Chondrocyte (in vitro differentiated cells): Measurements from ENCODE around the gene PHC1. TPM values are rescaled to one million over a fixed set of nuclear protein-coding genes. Genes with fewer than 3 reads are reported as not detected.

Experiments used
- DNase-seq: peaks from one replicate; pipeline ENCODE4 v3.0.0; 2021; ENCODE audit warnings: mixed read lengths, low spot score
- H3K27ac Mint-ChIP-seq: one replicate; pipeline ENCODE4 v1.8.0; 2021; ENCODE audit warnings: mild to moderate bottlenecking, moderate library complexity, mixed read lengths; ENCODE audit not compliant: unreplicated experiment
- H3K27me3 Mint-ChIP-seq: 2 replicates; pipeline ENCODE4 v1.8.0; 2021; ENCODE audit warnings: low read depth, mixed read lengths
- H3K36me3 Mint-ChIP-seq: 2 replicates; pipeline ENCODE4 v1.8.0; 2021; ENCODE audit warnings: low read depth, mixed read lengths
- H3K4me1 Mint-ChIP-seq: 2 replicates; pipeline ENCODE4 v1.8.0; 2021; ENCODE audit warnings: low read depth, mild to moderate bottlenecking, mixed read lengths
- H3K4me3 Mint-ChIP-seq: one replicate; pipeline ENCODE4 v1.8.0; 2021; ENCODE audit warnings: mild to moderate bottlenecking, moderate library complexity, mixed read lengths; ENCODE audit not compliant: unreplicated experiment
- H3K9me3 Mint-ChIP-seq: 2 replicates; pipeline ENCODE4 v1.8.0; 2021; ENCODE audit warnings: low read depth, mixed read lengths
- total RNA-seq: library from RNA; stranded (reverse); gene quantifications from 3 replicates; pipeline ENCODE4 v1.2.1, GENCODE V29; 2021
- TF ChIP-seq, protein P1 (sequence below): fragments of 200-600 bp; sonication (generic); IDR thresholded peaks from 2 replicates; pipeline ENCODE4 v1.5.0; 2021; ENCODE audit warnings: antibody characterized with exemption, mild to moderate bottlenecking, moderate library complexity

The PHC1 gene
- total RNA-seq, 1 donor from 2014 or later: 33.0 TPM

DNA sequence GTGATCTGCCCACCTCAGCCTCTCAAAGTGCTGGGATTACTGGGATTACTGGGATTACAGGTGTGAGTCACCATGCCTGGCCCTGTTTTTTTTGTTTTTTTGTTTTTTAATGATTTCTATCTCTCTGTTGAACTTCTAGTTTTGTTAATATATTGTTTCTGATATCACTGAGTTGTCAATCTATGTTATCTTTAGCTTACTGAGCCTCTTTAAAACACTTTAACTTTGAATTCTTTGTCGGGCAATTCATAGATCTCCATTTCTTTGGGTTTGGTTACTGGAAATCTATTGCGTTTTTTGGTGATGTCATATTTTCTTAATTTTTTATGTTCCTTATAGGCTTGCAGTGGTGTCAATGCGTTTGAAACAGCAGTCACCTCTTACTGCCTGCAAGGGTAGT lies 65.8 kb downstream of the PHC1 start:
- no peaks in the 10 kb centered on the region for H3K27me3 Mint-ChIP-seq
- no peak overlapping the region for H3K4me3 Mint-ChIP-seq
- TF ChIP-seq, protein P1, sequence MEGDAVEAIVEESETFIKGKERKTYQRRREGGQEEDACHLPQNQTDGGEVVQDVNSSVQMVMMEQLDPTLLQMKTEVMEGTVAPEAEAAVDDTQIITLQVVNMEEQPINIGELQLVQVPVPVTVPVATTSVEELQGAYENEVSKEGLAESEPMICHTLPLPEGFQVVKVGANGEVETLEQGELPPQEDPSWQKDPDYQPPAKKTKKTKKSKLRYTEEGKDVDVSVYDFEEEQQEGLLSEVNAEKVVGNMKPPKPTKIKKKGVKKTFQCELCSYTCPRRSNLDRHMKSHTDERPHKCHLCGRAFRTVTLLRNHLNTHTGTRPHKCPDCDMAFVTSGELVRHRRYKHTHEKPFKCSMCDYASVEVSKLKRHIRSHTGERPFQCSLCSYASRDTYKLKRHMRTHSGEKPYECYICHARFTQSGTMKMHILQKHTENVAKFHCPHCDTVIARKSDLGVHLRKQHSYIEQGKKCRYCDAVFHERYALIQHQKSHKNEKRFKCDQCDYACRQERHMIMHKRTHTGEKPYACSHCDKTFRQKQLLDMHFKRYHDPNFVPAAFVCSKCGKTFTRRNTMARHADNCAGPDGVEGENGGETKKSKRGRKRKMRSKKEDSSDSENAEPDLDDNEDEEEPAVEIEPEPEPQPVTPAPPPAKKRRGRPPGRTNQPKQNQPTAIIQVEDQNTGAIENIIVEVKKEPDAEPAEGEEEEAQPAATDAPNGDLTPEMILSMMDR: no peak
- H3K9me3 Mint-ChIP-seq: peaks cover 12% of the 10 kb centered on the region
- no peaks in the 10 kb centered on the region for H3K36me3 Mint-ChIP-seq
- DNase-seq: no peak
- H3K27ac Mint-ChIP-seq: no peak overlapping the region
- no peaks in the 10 kb centered on the region for H3K4me1 Mint-ChIP-seq

DNA sequence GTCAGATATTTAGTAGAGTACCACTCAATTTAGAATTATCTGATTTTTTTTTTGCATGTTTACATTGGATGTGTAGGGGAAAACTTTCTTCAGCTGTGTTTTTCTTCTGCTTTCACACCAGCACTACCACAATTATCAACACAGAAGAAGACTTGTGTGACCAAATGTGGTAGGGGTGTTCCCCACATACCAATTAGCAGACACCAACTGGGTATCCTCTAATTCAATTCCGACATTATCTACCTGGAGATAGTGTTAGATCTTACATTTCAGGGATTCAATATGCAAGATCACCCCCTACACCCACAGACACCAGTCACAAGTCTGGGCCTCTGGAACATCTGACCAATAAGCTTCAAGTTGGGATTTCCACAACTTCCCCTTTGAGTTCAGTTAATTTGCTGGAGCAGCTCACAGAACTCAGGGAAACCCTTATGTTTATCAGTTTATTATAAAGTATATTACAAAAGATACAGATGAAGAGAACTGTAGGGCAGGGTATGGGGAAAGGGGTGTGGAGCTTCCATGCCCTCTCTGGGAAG lies 71.0 kb downstream of the PHC1 start:
- Mint-ChIP-seq H3K9me3 (peaks cover 3% of the 10 kb centered on the region), H3K4me1 (no peaks in the 10 kb centered on the region), H3K4me3 (no peak overlapping the region), H3K27ac (no peak overlapping the region), H3K36me3 (no peaks in the 10 kb centered on the region), H3K27me3 (no peaks in the 10 kb centered on the region)
- TF ChIP-seq, protein P1: no peak
- no peak for DNase-seq

DNA sequence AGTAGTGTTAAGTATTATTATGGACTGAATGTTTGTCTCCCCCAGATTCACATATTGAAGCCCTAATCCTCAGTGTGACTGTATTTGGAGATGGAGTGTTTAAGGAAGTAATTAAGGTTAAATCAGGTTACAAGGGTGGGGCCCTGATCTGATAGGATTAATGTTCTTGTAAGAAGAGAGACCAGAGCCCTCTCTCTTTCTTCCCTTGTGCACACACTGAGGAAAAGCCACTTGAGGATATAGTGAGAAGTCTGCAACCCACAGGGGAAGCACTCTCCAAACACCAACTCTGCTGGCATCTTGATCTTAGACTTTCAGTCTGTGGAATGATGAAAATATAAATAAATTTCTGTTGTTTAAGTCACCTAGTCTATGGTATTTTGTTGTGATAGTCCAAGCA lies 72.9 kb downstream of the PHC1 start:
- Mint-ChIP-seq H3K4me1 (no peaks in the 10 kb centered on the region), H3K4me3 (no peak overlapping the region), H3K9me3 (no peaks in the 10 kb centered on the region), H3K36me3 (no peaks in the 10 kb centered on the region), H3K27me3 (no peaks in the 10 kb centered on the region), H3K27ac (no peak overlapping the region)
- TF ChIP-seq, protein P1: no peak
- DNase-seq: no peak

DNA sequence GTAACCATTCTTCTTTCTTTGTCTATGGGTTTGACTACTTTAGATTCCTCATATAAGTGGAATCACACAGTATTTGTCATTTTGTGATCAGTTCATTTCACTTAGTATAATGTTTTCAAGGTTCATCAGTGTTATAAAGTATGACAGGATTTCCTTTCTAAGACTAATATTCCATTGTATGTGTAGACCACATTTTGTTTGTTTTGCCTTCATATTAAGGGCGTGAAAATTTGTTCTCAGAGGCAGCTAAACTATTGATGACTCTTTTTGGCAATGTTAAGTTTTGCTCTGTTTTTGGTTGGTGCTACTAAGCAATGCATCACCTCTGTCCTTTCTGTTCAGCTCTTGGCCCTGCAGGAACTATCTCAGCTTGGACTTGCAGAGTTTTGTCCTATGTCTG lies 73.4 kb downstream of the PHC1 start:
- Mint-ChIP-seq H3K9me3 (no peaks in the 10 kb centered on the region), H3K4me1 (no peaks in the 10 kb centered on the region), H3K27ac (no peak overlapping the region), H3K36me3 (no peaks in the 10 kb centered on the region), H3K4me3 (no peak overlapping the region), H3K27me3 (no peaks in the 10 kb centered on the region)
- TF ChIP-seq, protein P1: no peak
- no peak for DNase-seq

DNA sequence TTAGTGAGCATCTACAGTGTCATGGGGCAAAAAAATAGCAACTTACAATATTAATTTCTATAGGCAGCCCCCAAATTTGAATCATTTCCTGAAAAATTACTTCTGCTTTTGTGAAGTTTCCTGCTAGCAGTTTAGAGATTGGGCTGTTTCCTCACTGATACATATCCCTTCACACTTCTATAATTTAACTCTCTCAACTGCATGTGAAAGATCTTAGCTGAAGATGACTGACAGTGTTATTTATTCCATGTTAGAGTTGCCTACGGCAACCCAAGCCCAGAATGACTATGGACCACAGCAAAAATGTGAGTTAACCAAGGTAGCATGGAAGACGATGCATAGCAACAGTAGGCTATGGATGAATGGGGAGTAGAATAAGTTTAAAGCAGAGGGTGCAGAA lies 75.1 kb downstream of the PHC1 start, which contains the start of gene KLRG1:
TSS of gene KLRG1 (plus strand) at position 134 of the 400 bp plus-strand sequence. CDS start at position 224, 90 bp downstream.
- no peak for DNase-seq
- TF ChIP-seq, protein P1: no peak
- H3K36me3 Mint-ChIP-seq: no peaks in the 10 kb centered on the region
- H3K9me3 Mint-ChIP-seq: no peaks in the 10 kb centered on the region
- no peak within 1 kb of the TSS for H3K27ac Mint-ChIP-seq
- H3K27me3 Mint-ChIP-seq: no peaks in the 10 kb centered on the region
- no peak within 1 kb of the TSS for H3K4me3 Mint-ChIP-seq
- no peaks in the 10 kb centered on the region for H3K4me1 Mint-ChIP-seq

Other genes with a start within 250 kb of the PHC1 start
- gene RIMKLB, start 216.5 kb upstream of the PHC1 start, total RNA-seq: 42.6 to 55.9 TPM (median 45.4 TPM) in 3 replicates
- gene A2ML1, start 91.9 kb upstream of the PHC1 start, total RNA-seq: not detected in 3 replicates
- 90.1 to 103 TPM (median 96.1 TPM) in 3 replicates for gene M6PR, start 35.1 kb downstream of the PHC1 start, total RNA-seq
- 0.17 to 1.5 TPM (median 0.49 TPM) in 3 replicates for gene KLRG1, start 75.0 kb downstream of the PHC1 start, total RNA-seq
- gene A2M, start 201.4 kb downstream of the PHC1 start, total RNA-seq: 8.5 to 40.8 TPM (median 33.9 TPM) in 3 replicates